Measurements from ENCODE around the gene RILPL2.
"Not testable (repeated sequence)": the region's sequence is repeated elsewhere in the genome, so short reads cannot be mapped to it uniquely, and the experiment has no call there.

Gene RILPL2

GRCh38 chr12:123449856-123450255, 13.4 kb upstream of the RILPL2 start:
- ATAC-seq (no peak), DNase-seq (no peak)

- no peak for ATAC-seq
- no peak for DNase-seq
Measured at GRCh38 chr12:123449249-123449733, 12.8 kb upstream of the RILPL2 start.

GRCh38 chr12:123446333-123446713, 9.8 kb upstream of the RILPL2 start:
- no peak for ATAC-seq
- no peak for DNase-seq

- DNase-seq (no peak), ATAC-seq (no peak)
Measured at GRCh38 chr12:123445388-123446332, 9.2 kb upstream of the RILPL2 start.

GRCh38 chr12:123444092-123445026, 7.9 kb upstream of the RILPL2 start:
- ATAC-seq (no peak), DNase-seq (no peak)

- ATAC-seq (no peak), DNase-seq (no peak)
Measured at GRCh38 chr12:123442774-123443173, 6.3 kb upstream of the RILPL2 start.

GRCh38 chr12:123441523-123442164, 5.2 kb upstream of the RILPL2 start:
- no peak for DNase-seq
- no peak for ATAC-seq

- no peak for DNase-seq
Measured at GRCh38 chr12:123435636-123436016, 858 bp downstream of the RILPL2 start.

GRCh38 chr12:123433615-123434014, 2.9 kb downstream of the RILPL2 start:
- DNase-seq = no peak

More at GRCh38 chr12:123435636-123436016, 858 bp downstream of the RILPL2 start:
- ATAC-seq = no peak

GRCh38 chr12:123431951-123432817, 4.3 kb downstream of the RILPL2 start:
- ATAC-seq = peak; percentile 6

More at GRCh38 chr12:123433615-123434014, 2.9 kb downstream of the RILPL2 start:
- ATAC-seq = no peak

GRCh38 chr12:123429101-123429500, 7.4 kb downstream of the RILPL2 start:
- DNase-seq, ATAC-seq: not testable (repeated sequence)

More at GRCh38 chr12:123431951-123432817, 4.3 kb downstream of the RILPL2 start:
- peak; percentile 37 for DNase-seq

GRCh38 chr12:123428591-123428990, 7.9 kb downstream of the RILPL2 start:
- no peak for ATAC-seq
- no peak for DNase-seq

- DNase-seq = peak; percentile 31
Measured at GRCh38 chr12:123427036-123427769, 9.3 kb downstream of the RILPL2 start.

GRCh38 chr12:123421314-123421713, 15.2 kb downstream of the RILPL2 start:
- no peak for ATAC-seq
- DNase-seq = no peak

More at GRCh38 chr12:123427036-123427769, 9.3 kb downstream of the RILPL2 start:
- ATAC-seq = peak; percentile 63

- no peak for ATAC-seq
- no peak for DNase-seq
Measured at GRCh38 chr12:123410041-123410412, 26.5 kb downstream of the RILPL2 start.

- ATAC-seq, DNase-seq: not testable (repeated sequence)
Measured at GRCh38 chr12:123409284-123410040, 27.0 kb downstream of the RILPL2 start.

GRCh38 chr12:123408619-123409018, 27.9 kb downstream of the RILPL2 start:
- DNase-seq, ATAC-seq: not testable (repeated sequence)

GRCh38 chr12:123407934-123408333, 28.6 kb downstream of the RILPL2 start:
- not testable (repeated sequence) for ATAC-seq, DNase-seq

GRCh38 chr12:123407269-123407668, 29.2 kb downstream of the RILPL2 start:
- ATAC-seq, DNase-seq: not testable (repeated sequence)

Data from stimulated activated naive CD8-positive, alpha-beta T cell treated with anti-CD3 and anti-CD28 coated beads, Interleukin-15, Interleukin-2, amounts not matched to agents 100 U/mL and 50 U/mL, for 24 hours (primary cell).